NCI-H2227 treated with DMSO at 0.1 percent for 48 hours (cell line): ENCODE data around the gene IVL.

Experiments used
- DNase-seq: peaks from one replicate; lab custom pipeline; 2025; lab: John Stamatoyannopoulos, UW

Gene IVL

GRCh38 chr1:152907686-152908601 lies at the start of gene IVL:
Gene IVL, plus strand, starts transcription at chr1:152908546. Its CDS starts 1,252 bp downstream, at chr1:152909798.
- no peak for DNase-seq

DNA sequence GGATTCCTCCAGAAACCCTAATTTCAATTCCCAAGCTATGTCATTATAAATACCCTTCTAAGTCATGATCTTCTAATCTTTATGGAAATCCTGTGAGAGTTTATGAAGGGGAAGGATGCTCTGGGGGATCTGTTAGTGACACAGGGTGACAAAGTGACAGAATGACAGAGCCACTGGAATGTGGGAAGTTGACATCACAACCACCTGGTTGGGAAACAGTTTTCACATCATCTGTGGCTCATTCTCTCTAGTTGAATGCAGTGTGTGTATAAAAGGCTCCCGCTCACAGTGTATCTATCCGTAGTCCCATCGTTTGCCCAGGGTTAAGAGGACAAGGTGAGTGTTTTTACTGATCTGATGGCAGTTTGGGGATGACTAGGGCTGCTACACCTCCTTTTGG lies 48.6 kb upstream of the IVL start, which contains the start of gene LCE7A:
Gene LCE7A (plus strand): TSS at position 301 of the 400 bp plus-strand sequence. CDS start 702 bp downstream, outside the sequence.
- no peak for DNase-seq

- DNase-seq = no peak
These were observed 48.2 kb upstream of the IVL start for GRCh38 chr1:152860129-152860528.

DNA sequence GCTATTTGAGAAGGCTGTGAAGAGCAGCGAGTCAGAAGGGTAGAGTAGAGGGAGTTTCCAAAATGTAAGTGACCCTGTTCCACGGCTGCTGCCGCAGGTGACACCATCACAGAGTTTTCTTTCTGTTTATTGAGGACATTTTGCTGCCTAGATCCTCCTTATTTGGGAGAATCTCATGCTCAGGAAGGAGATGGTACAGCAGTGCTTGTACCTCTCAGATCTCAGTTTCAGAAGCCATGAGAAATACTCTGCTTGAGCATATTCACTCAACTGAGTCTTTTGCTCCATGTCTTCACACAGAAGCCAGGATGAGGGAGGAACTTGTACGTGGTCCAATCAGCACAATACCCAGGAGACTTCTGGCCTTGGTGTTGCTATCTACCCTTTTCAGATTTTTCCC lies 47.0 kb upstream of the IVL start:
- no peak for DNase-seq

DNA sequence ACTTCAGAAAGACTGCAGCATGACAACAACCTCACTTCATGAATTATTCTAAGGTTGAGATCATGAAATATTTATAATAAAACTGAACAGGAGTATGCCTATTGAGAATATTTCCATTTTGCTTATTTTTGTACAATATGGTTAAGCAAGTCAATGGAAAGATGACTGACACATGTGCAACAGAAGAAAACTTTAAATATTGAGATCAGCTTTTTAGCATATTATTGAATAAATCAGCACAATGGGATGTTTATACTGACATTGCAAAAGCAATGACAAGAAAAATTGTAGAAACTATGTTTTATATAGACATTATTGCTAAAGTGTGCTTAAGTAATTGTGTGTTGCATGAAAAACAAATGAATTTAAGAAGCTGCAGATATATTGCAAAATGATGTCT lies 43.9 kb upstream of the IVL start:
- no peak for DNase-seq

GRCh38 chr1:152866321-152866720 lies 42.0 kb upstream of the IVL start:
- no peak for DNase-seq

DNA sequence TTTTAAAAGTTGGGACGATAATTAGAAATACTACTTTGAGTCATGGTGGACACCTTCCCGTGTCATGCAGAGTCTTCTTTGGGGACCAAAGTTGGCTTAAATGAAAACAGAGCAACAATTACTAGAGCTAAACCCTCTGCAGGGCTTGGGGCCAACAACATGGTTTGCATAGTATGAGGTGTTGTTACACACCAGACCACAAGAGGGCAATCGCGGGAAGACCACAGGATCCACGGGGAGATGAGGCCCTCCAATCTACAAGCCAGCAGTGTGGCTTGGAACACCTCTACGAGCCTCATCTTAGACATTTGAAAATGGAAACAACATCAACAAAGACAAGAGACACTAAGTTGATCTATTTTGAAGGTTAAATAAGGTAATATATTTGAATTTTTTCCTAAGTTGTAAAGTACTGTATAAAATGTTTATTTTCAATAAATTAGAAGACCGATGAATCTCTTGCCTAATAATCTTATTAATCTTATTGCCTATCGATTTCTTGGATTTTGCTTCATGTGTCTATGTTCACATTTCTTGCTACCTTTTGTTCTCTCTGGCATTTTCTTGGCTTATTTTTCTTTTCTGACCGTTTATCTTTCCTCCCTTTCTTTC lies 38.4 kb upstream of the IVL start:
- DNase-seq = no peak

DNA sequence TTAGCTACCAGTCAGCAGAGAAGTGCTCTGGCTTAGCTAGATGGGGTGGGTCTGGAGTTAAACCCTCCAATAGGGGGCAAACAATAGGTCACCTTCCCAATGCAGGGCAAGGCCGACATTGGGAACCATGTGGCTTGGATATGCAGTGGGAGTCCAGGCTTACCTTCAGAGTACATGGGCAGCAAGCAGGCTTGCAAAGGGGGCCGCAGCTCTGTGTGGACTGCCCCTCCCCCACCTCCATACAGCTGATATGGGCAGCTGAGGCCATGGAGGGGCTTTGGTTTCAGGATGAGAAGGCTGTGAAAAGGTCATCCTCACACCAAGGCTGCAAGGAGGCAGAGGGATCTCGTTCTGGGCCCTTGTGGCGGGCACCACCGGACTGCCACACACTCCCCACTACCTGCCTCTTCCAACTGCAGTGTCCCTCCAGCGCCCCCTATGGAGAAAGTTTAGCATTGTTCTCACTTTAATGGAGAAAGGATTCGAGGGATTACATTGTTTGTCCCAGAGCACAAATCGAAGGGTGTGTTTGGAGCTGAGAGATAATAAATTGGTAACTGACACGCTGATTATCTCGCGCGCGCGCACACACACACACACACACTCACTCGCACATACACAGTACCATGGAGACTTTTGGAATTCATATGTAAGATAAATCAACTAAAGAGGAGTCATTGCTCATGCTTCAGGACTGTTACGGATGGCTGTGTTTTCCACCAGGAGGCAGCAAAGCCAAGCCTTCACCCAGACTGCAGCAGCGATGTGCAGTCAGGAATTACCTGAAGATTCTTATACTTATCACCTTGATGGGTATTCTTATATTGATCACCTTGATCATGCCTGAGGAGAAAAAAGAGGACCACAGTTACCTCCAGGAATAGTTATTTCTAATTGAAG lies 37.3 kb upstream of the IVL start:
- DNase-seq = no peak

DNA sequence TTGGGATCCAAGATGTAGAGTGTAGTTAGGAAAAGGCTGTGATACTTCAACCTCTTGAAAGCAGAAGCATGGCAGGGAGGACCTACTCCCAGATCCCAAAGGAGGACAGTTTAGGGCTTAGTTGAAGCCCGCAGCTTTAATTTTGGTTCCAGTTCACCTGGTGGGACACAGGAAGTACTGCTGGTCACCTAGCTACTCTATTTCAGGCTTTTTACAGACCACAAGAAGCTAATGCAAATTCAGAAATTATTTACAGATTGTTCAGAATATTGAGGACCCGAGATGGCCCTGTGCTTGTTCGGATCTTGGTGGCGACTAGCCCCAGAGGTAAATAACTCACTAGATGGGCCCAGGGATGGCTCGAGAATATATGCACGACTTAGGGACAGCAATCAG lies 36.6 kb upstream of the IVL start:
- no peak for DNase-seq

DNA sequence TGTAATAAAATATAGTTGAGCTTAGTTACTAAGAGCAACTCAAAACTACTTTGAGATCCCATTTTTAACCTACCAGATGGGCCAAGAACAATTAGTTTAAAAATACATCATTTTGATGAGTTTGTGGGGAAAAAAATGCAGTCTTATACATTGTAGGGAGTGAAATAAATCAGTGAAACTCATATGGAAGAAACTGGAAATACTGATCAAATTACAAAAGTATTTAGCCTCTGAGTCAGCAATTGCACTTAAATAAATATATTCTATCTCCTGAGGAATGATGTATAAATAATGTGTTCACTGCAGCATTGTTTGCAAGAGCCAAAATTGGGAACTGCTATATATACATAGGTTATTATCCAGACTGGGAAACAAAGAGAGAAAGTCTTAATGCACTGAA lies 34.9 kb upstream of the IVL start:
- no peak for DNase-seq

- DNase-seq = no peak
These were observed 31.5 kb upstream of the IVL start for GRCh38 chr1:152876827-152877226.

DNA sequence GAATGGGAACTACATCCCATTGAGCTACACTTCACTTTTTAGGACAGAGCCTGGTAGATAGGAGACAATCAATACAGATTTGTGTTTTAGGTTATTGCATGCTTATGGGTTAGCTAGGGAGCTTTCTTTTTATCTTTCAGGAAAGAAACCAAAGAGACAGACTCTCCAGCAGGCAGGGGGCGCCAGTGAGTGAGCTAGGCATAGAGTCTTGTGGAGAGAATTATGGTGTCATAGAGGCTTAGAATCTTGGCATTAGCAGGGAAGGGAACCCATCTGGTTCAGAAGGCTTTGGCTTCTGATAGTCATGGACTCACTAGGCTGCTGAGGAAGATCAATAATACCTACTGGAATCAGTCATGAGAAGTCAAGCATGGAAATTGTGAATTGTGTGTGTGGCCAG lies 30.3 kb upstream of the IVL start, which contains the start of gene SMCP:
Gene SMCP (plus strand): TSS at position 281 of the 400 bp plus-strand sequence. CDS start 6,101 bp downstream, outside the sequence.
- no peak for DNase-seq

DNA sequence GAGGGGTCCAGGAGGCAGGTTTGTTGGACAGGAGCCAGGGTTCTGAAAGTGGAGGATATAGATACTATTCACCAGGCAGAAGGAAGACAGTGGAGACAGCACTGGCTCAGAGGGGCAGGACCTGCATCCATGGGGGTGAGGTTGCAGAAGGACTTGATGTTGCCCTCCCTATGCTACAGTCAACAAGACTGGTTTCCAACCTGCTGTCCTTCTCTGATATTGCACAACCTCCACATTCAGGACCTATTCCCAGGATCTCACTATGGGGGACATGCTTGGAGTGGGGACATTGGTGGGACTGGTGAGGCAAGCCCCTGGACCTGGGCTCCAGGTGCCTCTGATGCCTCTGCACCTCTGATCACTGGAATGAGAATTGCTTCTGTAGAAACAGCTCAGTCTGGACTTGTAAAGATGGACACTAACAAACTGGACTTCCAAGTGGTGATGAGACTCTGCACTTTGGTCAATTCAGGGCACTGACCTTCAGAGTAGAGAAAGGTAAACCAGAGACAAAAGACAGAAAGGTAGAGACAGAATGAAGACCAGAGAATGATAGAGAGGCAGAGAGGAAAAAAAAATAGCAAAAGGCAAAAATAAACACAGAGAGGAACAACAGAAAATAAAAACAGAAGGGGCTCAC lies 28.7 kb upstream of the IVL start:
- no peak for DNase-seq

- DNase-seq = no peak
These were observed 28.0 kb upstream of the IVL start for GRCh38 chr1:152880316-152880715.

DNA sequence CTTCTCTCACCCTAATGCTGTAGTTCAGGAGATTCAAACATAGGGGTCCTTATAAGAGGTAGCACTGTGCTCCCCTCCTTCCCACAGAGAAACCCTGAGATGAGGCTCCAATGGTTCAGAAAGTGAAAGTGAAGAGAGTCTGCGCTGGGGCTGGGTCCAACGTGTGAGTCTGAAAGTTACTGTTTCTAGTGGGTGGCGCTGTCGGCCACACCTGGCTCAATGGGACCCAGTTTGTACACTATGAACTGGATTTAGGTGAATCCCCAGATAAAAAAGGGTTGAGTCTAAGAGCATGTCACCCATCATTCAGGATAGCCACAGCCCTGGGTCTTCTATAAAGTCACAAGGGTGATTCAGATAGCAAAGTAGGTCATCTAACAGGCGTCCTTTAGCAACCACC lies 27.4 kb upstream of the IVL start:
- no peak for DNase-seq

- no peak for DNase-seq
These were observed 24.3 kb upstream of the IVL start for GRCh38 chr1:152884085-152884484.

DNA sequence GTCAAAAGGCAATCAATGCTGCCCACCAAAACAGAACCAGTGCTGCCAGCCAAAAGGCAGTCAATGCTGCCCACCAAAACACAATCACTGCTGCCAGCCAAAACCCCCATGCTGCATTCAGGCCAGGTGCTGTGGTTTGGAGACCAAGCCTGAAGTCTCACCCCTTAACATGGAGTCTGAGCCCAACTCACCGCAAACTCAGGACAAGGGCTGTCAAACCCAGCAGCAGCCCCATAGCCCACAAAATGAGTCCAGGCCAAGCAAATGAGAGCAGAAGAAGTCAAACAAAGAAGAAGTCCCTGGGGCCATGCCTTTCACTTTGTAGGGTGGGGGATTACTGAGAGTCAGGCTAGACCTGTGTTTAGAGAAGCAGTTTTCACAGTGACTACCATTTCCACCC lies 23.8 kb upstream of the IVL start:
- DNase-seq = no peak

- no peak for DNase-seq
These were observed 23.3 kb upstream of the IVL start for GRCh38 chr1:152884966-152885624.

- DNase-seq = no peak
These were observed 22.3 kb upstream of the IVL start for GRCh38 chr1:152886085-152886484.

- no peak for DNase-seq
These were observed 21.5 kb upstream of the IVL start for GRCh38 chr1:152886758-152887409.

- no peak for DNase-seq
These were observed 20.2 kb upstream of the IVL start for GRCh38 chr1:152888126-152888525.
